Occipital lobe (tissue), 2 donors: ENCODE measurements around the gene TAF12. TPM values are rescaled to one million over a fixed set of nuclear protein-coding genes. Genes with fewer than 3 reads are reported as not detected.
"Not testable (repeated sequence)": the region's sequence is repeated elsewhere in the genome, so short reads cannot be mapped to it uniquely, and the experiment has no call there.

Experiments used
- DNase-seq: peaks from one replicate; lab custom pipeline; 2025; lab: John Stamatoyannopoulos, UW
- total RNA-seq: library from RNA; depleted of rRNA; stranded (reverse); fragments of >200 nt; gene quantifications from one replicate; pipeline ENCODE4 v1.2.3, GENCODE V29; 2014

The TAF12 gene
- 20.1 TPM for total RNA-seq

GRCh38 chr1:28642847-28643635 lies at the start of gene TAF12:
Gene TAF12 (minus strand): TSS chr1:28643067. CDS start chr1:28622081, 20,986 bp downstream.
- peak; percentile 90 for DNase-seq

GRCh38 chr1:28691627-28692026 lies 48.8 kb upstream of the TAF12 start:
- DNase-seq: not testable (repeated sequence)

DNA sequence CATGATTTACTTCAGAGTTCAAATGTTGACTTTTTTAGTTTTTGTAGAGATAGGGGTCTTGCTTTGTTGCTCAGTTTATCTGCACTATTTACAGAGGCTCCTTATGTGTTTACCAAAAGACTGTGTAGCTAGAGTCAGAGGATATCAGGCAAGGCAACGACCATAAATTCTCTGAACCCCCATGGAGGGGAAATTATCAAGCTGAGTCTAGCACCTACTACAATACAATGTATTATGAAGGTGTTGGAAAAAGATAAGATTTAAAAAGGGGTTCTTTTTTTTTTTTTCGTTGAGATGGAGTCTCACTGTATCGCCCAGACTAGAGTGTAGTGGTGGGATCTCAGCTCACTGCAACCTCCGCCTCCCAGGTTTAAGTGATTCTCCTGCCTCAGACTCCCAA lies 42.1 kb upstream of the TAF12 start:
- DNase-seq: no peak

DNA sequence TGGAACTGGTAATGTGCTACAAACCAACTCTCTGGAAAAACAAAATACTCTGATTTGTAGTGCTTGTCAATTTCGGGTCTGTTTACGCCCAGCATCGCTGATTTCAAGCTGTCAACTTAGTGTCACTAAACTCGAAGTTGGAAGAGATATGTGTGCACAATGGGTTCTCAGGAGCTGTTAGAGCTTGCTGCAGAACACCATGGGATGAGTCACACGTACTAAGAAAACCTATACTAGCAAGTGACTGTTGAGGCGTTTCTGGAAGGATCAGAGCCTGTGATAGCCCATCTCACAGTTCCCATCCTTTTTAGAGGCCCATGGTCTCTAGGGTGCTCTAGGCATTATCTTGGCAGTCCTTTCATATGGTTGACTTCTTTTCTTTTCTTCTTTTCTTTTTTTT lies 40.0 kb upstream of the TAF12 start:
- DNase-seq: no peak

GRCh38 chr1:28680151-28680550 lies 37.3 kb upstream of the TAF12 start:
- DNase-seq: no peak

GRCh38 chr1:28675924-28676257 lies 33.0 kb upstream of the TAF12 start:
- no peak for DNase-seq

DNA sequence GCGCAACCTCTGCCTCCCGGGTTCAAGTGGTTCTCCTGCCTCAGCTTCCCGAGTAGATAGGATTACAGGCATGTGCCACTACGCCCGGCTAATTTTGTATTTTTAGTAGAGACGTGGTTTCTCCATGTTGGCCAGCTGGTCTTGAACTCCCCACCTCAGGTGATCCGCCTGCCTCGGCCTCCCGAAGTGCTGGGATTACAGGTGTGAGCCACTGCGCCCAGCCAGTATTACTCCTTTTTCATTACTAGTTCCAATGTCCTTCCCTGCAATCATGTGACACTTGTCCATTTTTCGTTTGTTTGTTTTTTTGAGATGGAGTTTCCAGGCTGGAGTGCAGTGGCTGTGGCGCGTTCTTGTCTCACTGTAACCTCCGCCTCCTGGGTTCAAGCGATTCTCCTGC lies 30.1 kb upstream of the TAF12 start:
- not testable (repeated sequence) for DNase-seq

DNA sequence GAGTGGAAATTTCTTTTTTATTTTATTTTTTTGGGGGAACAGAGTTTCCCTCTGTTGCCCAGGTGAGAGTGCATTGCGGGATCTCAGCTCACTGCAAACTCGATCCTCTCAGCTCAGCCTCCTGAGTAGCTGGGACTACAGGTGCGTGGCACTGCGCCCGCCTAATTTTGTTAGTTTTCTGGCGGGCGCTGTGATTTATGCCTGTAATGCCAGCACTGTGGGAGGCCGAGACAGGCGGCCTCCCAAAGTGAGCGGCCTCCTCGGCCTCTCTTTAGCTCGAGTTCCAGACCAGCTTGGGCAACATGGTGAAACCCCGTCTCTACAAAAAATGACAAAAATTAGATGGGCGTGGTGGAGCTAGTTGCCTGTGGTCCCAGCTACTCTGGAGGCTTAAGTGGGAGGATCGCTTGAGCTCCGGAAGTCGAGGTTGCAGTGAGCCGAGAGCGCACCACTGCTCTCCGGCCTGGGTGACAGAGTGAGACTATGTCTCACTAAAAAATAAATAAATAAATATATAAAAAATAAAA lies 28.4 kb upstream of the TAF12 start:
- no peak for DNase-seq

GRCh38 chr1:28668956-28669723 lies 26.3 kb upstream of the TAF12 start:
- DNase-seq: no peak

DNA sequence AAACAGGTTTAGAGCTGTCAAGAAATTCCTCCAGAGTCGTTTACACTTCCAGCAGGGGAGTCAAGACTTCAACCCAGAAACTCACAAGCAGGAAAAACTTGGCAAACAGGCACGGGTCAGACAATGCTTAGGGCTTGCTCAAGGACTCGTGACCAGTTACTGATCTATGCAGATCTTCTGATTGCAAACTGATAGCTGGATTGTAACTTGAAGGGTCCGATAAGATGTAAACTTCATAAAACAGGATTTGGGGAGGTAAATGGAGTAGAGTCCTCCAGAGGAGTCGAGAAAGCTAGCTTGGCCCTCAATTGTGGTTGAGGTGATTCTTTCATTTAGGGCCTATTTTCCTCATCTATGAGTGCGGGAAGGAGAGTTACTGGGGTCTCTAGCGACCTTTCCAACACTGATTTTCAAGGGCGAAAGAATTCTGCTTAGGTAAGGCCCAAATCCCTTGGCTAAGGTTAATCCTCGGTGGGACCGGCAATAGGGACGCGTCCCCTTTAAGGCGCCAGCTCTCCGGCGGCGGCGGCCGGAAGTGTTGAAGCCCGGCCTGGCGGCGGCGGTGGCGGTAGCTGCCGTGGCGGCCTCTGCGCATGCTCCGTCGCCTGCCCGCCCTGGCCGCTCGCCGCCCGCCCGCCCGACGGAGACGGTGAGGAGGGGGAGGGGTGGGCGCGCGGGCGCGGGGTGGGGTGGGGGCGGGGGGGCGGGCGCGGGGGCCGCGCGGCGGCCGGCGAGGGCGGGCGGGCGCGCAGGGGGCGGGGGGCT lies 25.5 kb upstream of the TAF12 start, which contains the start of gene GMEB1:
GMEB1 (plus strand) TSS at position 594 of the 765 bp plus-strand sequence. CDS start 14,829 bp downstream, outside the sequence.
- DNase-seq: peak; percentile 80

DNA sequence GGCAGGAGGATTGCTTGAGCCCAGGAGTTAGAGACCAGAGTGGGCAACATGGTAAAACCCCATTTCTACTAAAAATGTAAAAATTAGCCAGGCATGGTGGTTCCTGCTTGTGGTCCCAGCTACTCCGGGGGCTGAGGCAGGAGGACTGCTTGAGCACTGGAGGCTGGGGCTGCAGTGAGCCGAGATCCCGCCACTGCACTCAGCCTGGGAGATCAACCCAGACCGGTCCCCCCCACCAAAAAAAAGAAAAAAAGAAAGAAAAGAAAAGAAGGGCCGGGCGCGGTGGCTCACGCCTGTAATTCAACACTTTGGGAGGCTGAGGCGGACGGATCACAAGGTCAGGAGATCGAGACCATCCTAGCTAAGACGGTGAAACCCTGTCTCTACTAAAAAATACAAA lies 23.9 kb upstream of the TAF12 start:
- DNase-seq: no peak

- DNase-seq: no peak
Measured at GRCh38 chr1:28663871-28664470, 21.1 kb upstream of the TAF12 start.

DNA sequence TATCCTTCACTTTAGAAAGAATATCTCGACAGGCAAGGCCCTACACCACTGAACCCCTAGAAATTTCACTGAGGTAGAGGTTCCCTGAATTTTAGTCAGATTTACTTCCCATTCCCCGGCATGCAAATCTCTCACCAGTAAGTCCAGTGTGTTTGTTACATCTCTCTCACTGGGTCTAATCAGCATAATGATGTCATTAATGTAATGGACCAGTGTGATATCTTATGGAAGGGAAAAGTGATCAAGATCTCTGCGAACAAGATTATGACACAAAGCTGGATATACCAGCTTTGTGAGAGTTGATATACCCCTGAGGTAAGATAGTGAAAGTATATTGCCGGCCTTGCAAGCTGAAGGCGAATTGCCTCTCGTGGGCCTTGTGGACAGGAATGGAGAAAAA lies 13.5 kb upstream of the TAF12 start:
- DNase-seq: no peak

GRCh38 chr1:28655448-28656311 lies 12.8 kb upstream of the TAF12 start:
- not testable (repeated sequence) for DNase-seq

GRCh38 chr1:28653870-28654269 lies 11.0 kb upstream of the TAF12 start:
- DNase-seq: not testable (repeated sequence)

DNA sequence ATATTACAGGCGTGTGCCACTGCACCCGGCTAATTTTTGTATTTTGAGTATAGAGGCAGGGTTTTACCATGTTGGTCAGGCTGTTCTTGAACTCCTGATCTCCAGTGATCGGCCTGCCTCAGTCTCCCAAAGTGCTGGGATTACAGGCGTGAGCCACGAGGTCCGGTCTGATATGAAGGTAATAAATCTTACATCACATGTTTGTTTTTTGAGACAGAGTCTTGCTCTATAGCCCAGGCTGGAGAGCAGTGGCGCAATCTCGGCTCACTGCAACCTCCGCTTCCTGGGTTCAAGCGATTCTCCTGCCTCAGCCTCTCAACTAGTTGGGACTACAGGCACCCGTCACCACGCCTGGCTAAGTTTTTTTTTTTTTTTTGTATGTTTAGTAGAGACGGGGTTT lies 10.2 kb upstream of the TAF12 start:
- not testable (repeated sequence) for DNase-seq

GRCh38 chr1:28648474-28649198 lies 5.8 kb upstream of the TAF12 start, which contains the start of gene RNU11:
Gene RNU11 (plus strand): TSS chr1:28648600.
- peak; percentile 77 for DNase-seq

- peak; percentile 88 for DNase-seq
Measured at GRCh38 chr1:28648008-28648473, 5.2 kb upstream of the TAF12 start.

DNA sequence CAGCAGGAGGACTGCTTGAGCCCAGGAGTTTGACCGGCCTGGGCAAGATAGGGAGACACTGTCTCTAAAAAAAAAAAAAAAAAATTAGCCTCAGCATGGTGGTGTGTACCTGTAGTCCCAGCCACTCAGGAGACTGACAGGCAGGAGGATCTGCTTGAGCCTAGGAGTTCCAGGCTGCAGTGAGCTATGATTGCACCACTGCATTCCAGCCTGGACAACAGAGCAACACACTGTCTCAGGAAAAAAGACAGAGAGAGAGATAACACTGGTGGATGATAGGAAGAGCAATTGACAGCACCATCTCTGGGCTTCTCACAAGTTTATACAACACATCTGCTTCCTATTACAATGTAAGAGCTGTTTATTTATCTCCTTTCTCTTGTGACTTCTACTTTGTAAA lies 3.2 kb upstream of the TAF12 start:
- DNase-seq: no peak
